Uterus (tissue), 2 donors: ENCODE measurements around the gene KLHL3.

Experiments
- POLR2A ChIP-seq, 2 donors: fragments of 450-650 bp; IDR thresholded peaks; one replicate each; pipeline ENCODE4 v1.6.1; 2016; ENCODE audit warnings: antibody characterized with exemption in 2 of 2, mild to moderate bottlenecking in 1 of 2, moderate library complexity in 1 of 2
- TF ChIP-seq, protein P1 (sequence below), 4 experiments: fragments of 200-600 bp in 2 of 4; fragments of 450-650 bp in 2 of 4; sonication (generic) in 2 of 4; IDR thresholded peaks; one replicate each; pipeline ENCODE4 v1.5.1; 2016 to 2019; ENCODE audit warnings: antibody characterized with exemption in 4 of 4, mild to moderate bottlenecking in 2 of 4, moderate library complexity in 1 of 4

DNA sequence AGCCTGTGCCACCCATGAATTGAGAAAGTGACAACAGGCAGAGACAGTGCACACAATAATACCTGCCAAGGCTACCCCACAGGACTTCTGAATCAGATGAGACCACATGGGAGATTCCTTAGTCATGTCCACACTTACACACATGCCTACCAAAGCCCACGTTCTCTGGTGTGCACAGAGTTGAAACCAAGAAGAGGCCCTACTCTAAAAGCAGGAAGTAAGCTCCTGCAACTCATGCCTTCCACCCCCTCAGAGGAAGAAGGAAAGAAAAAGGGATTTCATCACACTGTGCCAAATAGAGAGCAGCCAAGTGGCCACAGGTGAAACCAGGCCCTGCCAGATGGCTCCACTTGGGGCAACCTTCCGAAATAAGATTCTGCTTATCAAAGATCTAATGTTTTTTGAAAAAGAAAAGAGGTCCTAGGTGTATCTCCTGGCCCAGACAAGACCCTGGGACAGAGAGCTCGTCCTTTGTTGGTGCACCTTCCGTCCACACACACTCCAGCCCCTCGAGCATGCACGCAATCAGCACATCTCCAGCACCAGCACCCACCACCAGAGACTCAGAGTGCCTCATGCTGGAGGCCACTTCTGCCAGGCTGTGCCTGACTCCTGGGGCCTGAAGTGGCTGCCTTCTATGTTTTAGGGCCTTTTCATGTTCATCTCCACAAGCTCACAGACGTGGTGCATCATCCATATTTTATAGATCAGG lies 122.2 kb downstream of the KLHL3 start:
- TF ChIP-seq, protein P1, sequence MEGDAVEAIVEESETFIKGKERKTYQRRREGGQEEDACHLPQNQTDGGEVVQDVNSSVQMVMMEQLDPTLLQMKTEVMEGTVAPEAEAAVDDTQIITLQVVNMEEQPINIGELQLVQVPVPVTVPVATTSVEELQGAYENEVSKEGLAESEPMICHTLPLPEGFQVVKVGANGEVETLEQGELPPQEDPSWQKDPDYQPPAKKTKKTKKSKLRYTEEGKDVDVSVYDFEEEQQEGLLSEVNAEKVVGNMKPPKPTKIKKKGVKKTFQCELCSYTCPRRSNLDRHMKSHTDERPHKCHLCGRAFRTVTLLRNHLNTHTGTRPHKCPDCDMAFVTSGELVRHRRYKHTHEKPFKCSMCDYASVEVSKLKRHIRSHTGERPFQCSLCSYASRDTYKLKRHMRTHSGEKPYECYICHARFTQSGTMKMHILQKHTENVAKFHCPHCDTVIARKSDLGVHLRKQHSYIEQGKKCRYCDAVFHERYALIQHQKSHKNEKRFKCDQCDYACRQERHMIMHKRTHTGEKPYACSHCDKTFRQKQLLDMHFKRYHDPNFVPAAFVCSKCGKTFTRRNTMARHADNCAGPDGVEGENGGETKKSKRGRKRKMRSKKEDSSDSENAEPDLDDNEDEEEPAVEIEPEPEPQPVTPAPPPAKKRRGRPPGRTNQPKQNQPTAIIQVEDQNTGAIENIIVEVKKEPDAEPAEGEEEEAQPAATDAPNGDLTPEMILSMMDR (IDR thresholded peaks at IDR 0.05), result no peak
- TF ChIP-seq POLR2A (IDR thresholded peaks at IDR 0.05), result no peak
